NCI-H524 (cell line): Measurements from ENCODE around the gene CCDC43.
"Not testable (repeated sequence)": the region's sequence is repeated elsewhere in the genome, so short reads cannot be mapped to it uniquely, and the experiment has no call there.

Experiments
- DNase-seq, 2 experiments: peaks; one replicate each; lab custom pipeline; 2025; lab: John Stamatoyannopoulos, UW

The CCDC43 gene

GRCh38 chr17:44672479-44673093, 17.0 kb downstream of the CCDC43 start:
- DNase-seq = peak in 1 of 2 experiments; percentile 17

GRCh38 chr17:44666006-44666405, 23.6 kb downstream of the CCDC43 start:
- no peak for DNase-seq

DNA sequence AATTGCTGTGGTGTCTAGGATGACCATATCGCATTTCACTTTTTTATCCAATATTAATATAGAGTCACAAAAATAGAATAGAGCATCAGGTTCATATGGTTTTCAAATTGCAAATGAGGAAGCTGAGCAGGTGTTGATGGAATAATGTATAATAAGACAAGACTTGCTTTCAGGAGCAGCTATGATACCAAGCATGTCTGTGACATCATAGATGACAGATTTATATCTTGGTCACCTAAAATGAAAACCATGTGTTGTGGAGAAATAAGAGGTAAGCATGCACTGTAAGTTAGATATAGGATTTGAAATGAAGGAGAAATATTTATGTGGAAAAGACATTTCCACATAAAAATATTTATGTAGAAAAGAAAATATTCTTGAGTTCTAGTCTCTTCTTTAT, 24.7 kb downstream of the CCDC43 start:
- no peak for DNase-seq

DNA sequence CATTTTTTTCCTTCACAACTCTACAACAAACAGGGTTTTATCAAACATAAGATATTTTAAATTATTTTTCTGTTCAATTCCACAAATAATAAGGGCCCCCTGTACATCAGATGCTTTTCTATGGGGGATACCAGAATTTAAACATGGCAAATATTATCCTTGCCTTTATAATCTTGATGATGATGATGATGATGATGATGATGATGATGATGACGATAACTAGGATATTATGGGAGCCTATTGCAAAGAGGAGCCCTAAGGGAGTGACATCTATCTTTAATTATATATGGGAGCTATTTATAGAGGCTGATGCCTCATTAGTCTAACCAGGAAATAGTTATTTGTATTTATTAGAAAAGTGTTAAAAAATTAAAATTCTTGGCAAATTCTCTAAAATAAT, 26.5 kb downstream of the CCDC43 start:
- no peak for DNase-seq

DNA sequence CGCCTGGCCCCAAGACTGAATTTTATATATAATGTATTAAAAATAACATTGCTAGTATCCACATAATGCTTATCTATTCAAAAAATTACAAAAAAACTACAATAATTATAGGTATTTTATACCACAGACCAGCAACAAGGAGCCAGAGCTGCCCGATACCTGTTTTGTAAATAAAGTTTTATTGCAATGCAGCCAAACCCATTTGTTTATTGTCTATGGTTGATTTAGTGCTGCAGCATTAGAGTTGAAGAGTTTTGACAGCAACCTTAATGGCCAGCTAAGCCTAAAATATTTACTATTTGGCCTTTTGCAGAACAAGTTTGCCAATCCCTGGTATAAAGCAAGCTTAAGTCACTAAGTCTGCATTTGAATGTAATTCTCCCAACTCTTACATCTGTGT, 27.7 kb downstream of the CCDC43 start:
- no peak for DNase-seq

DNA sequence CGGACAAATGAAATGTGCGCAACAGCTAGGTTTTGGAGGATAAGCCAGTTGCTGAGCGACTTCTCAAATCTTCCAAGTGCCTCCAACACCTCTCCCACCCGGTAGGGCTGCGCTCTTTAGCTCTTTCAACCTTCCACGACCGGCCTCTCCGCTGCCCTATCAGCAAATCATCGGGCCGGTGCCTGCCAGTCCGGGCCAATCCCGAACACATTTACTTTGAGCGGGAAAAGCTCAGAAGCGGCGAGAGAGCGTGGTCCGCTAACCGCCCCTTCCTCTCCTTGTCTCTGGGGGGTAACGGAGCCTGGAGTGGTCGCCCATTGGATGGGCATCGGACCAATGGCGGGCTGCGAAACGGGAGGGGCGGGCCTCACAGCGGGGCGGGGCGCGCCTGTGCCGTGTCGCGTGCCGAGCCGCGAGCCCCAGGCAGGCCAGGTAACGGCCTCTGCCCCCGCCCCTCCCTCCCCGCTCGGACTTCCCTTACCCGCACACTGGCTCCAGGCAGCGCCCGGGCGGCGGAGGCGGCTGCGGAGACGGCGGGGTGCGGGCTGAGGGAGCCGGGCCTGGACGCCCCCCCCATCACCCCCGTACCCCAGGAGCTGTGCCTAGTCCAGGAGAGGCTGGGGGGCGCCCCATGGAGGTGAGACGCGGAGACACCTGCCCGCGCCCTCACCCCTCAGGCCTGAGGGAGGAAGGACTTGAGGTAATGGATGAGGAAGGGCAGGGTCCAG, 33.4 kb downstream of the CCDC43 start, which contains the start of gene MEIOC:
MEIOC (plus strand) TSS at position 486 of the 728 bp plus-strand sequence; CDS start at position 632, 146 bp downstream.
- DNase-seq = peak; percentile 67 to 85

DNA sequence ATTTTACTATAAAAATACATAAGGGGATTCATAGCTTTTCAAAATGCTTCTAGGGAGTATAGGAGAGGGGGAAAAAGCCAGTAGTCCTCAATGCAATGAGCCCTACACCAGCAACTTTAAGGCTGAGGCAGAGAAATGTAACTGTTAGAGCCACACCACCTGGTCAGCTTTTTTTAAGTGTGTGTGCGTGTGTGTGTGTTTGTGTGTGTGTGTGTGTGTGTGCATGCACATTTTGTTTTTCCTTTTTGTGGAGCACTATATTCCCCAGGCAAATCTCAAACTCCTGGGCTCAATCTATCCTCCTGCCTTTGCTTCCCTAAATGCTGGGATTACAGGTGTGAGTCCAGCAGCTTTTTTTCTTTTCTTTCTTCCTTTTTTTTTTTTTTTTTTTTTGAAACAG, 35.6 kb downstream of the CCDC43 start:
- no peak for DNase-seq

- no peak for DNase-seq
Measured at GRCh38 chr17:44653384-44653783, 36.2 kb downstream of the CCDC43 start.

- DNase-seq = no peak
Measured at GRCh38 chr17:44652727-44653126, 36.8 kb downstream of the CCDC43 start.

GRCh38 chr17:44651228-44651627, 38.3 kb downstream of the CCDC43 start:
- DNase-seq = no peak

DNA sequence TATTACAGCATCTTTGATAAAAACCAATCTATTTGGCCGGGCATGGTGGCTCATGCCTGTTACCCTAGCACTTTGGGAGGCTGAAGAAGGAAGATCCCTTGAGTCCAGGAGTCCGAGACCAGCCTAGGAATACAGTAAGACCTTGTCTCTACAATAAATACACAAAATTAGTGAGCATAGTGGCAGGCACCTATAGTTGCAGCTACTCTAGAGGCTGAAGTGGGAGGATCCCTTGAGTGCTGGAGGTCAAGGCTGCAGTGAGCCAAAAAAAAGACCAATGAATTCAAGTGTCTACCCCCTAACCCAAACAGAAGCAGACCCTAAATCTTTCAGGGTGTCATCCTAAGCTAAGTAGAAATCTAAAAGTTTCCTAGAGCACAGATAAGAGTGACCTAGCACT, 40.6 kb downstream of the CCDC43 start:
- DNase-seq = no peak

GRCh38 chr17:44647736-44648135, 41.8 kb downstream of the CCDC43 start:
- no peak for DNase-seq

DNA sequence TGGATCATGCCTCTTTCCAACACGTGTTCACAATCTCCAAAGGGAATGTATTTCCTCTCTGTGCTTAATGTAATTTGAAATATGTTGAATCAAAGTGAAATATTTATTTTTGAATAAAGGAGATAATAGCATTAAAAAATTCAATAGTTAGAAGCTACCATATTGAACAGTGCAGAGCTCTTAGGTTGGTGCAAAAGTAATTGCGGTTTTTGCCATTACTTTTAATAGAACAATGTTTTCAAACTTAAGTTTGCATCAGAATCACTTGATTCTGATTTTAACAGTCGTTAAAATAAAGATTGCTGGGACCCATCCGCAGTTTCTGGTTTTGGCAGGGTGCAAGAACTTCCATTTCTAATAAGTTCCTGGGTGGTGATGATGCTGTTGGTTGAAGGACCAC, 43.3 kb downstream of the CCDC43 start:
- no peak for DNase-seq

DNA sequence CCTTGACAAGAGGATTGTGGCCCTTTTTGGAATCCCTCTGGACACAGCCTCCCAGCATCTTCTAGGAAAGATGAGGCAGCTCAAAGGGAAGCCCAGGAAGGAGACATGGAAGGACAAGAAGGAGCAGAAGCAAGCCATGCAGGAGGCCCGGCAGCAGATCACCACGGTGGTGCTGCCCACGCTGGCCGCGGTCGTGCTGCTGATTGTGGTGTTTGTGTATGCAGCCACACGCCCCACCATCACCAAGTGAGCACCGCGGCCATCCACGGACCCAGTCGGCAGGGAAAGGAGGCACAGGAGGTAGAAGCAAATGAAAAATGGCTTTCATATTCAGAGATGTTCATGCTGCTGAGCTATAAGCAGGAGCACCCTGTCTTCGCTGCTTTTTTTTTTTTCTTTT, 44.2 kb downstream of the CCDC43 start:
- no peak for DNase-seq

GRCh38 chr17:44642834-44643233, 46.7 kb downstream of the CCDC43 start:
- no peak for DNase-seq

- DNase-seq = no peak
Measured at GRCh38 chr17:44637066-44637465, 52.5 kb downstream of the CCDC43 start.

- peak in 1 of 2 experiments; percentile 47 for DNase-seq
Measured at GRCh38 chr17:44636562-44636961, 53.0 kb downstream of the CCDC43 start.

DNA sequence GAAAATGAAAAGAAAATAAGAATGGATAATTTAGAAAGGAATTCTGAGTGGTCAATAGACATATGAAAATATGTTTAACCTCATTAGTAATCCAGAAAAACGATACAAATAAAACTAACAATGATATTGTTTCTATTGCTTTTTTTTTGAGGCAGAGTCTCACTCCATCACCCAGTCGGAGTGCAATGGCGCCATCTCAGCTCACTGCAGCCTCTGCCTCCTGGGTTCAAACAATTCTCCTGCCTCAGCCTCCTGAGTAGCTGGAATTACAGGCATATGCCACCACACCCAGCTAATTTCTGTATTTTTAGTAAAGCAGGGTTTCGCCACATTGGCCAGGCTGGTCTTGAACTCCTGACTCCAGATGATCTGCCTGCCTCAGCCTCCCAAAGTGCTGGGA, 55.2 kb downstream of the CCDC43 start:
- not testable (repeated sequence) for DNase-seq

- DNase-seq = no peak
Measured at GRCh38 chr17:44633998-44634397, 55.6 kb downstream of the CCDC43 start.

- no peak for DNase-seq
Measured at GRCh38 chr17:44630703-44631102, 58.9 kb downstream of the CCDC43 start.

DNA sequence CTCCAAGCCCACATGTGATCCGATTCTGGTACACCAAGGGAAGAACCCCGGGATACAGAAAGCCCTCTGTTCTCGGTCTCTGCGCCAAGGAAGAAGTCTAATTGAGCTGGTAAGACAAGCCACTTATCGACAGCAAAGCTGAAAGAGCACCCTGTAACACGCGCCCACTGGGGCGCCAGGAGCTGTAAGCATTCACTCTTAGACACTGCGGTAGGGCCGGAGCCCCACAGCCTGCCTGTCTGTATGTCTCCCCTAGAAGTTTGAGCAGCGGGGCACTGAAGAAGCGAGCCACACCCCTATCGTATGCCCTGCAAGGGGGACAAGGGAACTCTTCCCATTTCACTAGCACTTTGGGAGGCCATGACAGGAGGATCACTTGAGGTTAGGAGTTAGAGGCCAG, 60.3 kb downstream of the CCDC43 start:
- no peak for DNase-seq

- peak; percentile 52 to 89 for DNase-seq
Measured at GRCh38 chr17:44628243-44629188, 61.1 kb downstream of the CCDC43 start.
